ENCODE results near the gene SLC27A1.

GRCh38 chr19:17542042-17542441 lies 71.7 kb downstream of the SLC27A1 start:
- TF ChIP-seq POLR2A (IDR thresholded peaks at IDR 0.05; ENCODE audit: low read length) (no peak), GATA1 (IDR thresholded peaks at IDR 0.05; ENCODE audit: low read depth, low read length) (no peak)
